K562 (cell line): ENCODE measurements around the gene VAMP8. TPM values are rescaled to one million over a fixed set of nuclear protein-coding genes. Genes with fewer than 3 reads are reported as not detected.
A peak's percentile ranks its signal among the peaks of the same experiment; 100 is the strongest.

Experiments
- ARID2 ChIP-seq: fragments of 450-650 bp; IDR thresholded peaks from 2 replicates; pipeline ENCODE4 v1.6.1; 2017; ENCODE audit warnings: antibody characterized with exemption, mild to moderate bottlenecking
- CC2D1A ChIP-seq: fragments of 450-650 bp; IDR thresholded peaks from 2 replicates; pipeline ENCODE4 v1.6.1; 2017; ENCODE audit warnings: mild to moderate bottlenecking
- CREM ChIP-seq: IDR thresholded peaks from 2 replicates; pipeline ENCODE4 v1.6.1; 2014; ENCODE audit warnings: antibody characterized with exemption, low read depth
- EP400 ChIP-seq: fragments of 450-650 bp; IDR thresholded peaks from 2 replicates; pipeline ENCODE4 v1.6.1; 2017; ENCODE audit warnings: antibody characterized with exemption, mild to moderate bottlenecking, moderate library complexity
- FOXJ2 ChIP-seq: fragments of 200-800 bp; sonication (Bioruptor generic); IDR thresholded peaks from 2 replicates; pipeline ENCODE4 v1.6.1; 2016; ENCODE audit warnings: missing genetic modification characterization, missing compliant biosample characterization
- HDGF ChIP-seq: fragments of 450-650 bp; IDR thresholded peaks from 2 replicates; pipeline ENCODE4 v1.6.1; 2016
- HEY1 ChIP-seq: fragments of 250-450 bp; sonication (Bioruptor Pico); IDR thresholded peaks from 2 replicates; pipeline ENCODE4 v1.5.0; 2020; ENCODE audit warnings: mild to moderate bottlenecking, moderate library complexity, borderline replicate concordance
- HMGN3 ChIP-seq: IDR thresholded peaks from 2 replicates; pipeline ENCODE4 v1.6.1; 2011; ENCODE audit warnings: borderline replicate concordance, low read depth, mild to moderate bottlenecking, mixed read lengths, low read length; ENCODE audit not compliant: insufficient read length; ENCODE audit errors: extremely low read depth
- NFXL1 ChIP-seq: fragments of 450-650 bp; formaldehyde crosslinking; IDR thresholded peaks from 2 replicates; pipeline ENCODE4 v1.4.0; 2021; ENCODE audit warnings: mild to moderate bottlenecking
- RBM25 ChIP-seq: fragments of 200-400 bp; formaldehyde crosslinking; IDR thresholded peaks from 2 replicates; pipeline ENCODE4 v1.6.1; 2018; ENCODE audit warnings: low read length, low read depth, moderate library complexity; ENCODE audit not compliant: severe bottlenecking
- RUNX1 ChIP-seq: sonication (generic); IDR thresholded peaks from 2 replicates; pipeline ENCODE4 v1.6.1; 2016; ENCODE audit warnings: antibody characterized with exemption, low read depth
- SMC3 ChIP-seq: conservative IDR thresholded peaks from 2 replicates; pipeline ENCODE4 v1.6.1; 2011; ENCODE audit warnings: low read depth, low read length, improper control_type of control experiment; ENCODE audit not compliant: insufficient read depth
- ZNF316 ChIP-seq: fragments of 450-650 bp; IDR thresholded peaks from 2 replicates; pipeline ENCODE4 v1.6.1; 2016
- ZNF445 ChIP-seq: fragments of 250-450 bp; sonication (Bioruptor Pico); IDR thresholded peaks from 2 replicates; pipeline ENCODE4 v1.4.0; 2020; ENCODE audit warnings: low read depth, mild to moderate bottlenecking, moderate library complexity
- polyA plus RNA-seq, 8 experiments: library from polyadenylated mRNA; depleted of rRNA in 4 of 8; stranded (reverse) in 5 of 8; unstranded in 3 of 8; fragments of >200 nt; fragmentation: Nextera tagmentation in 2 of 8; fragmentation: Illumina TruSeq in 1 of 8; extraction: Ambion mirVana in 2 of 8; extraction: Trizol in 1 of 8; gene quantifications; 2 replicates each; pipeline versions ENCODE4 v1.2.1 to v1.2.3, GENCODE V29; 2011 to 2014; ENCODE audit warnings: inconsistent platforms in 1 of 8, missing spikeins in 1 of 8
- total RNA-seq, 7 experiments: library from RNA; depleted of rRNA in 6 of 7; stranded (reverse); fragments of >200 nt in 6 of 7; fragmentation: Illumina TruSeq in 2 of 7; extraction: Trizol in 2 of 7; gene quantifications; 2 replicates each; pipeline versions ENCODE4 v1.2.1 to v1.2.3, GENCODE V29; 2011 to 2021; ENCODE audit warnings: low replicate concordance in 1 of 7
- TF ChIP-seq, protein P1 (sequence below), 2 experiments: fragments of 450-650 bp; formaldehyde crosslinking in 1 of 2; IDR thresholded peaks; 2 replicates each; pipeline versions ENCODE4 v1.4.0 to v1.6.1; 2014 to 2020; ENCODE audit warnings: mild to moderate bottlenecking in 2 of 2, borderline replicate concordance in 1 of 2, low read depth in 1 of 2

Gene VAMP8
- total and polyA plus RNA-seq, 9 of the 15 experiments (the other 6 are each of a cell fraction or from before 2014, with no cell fraction given) = 107 to 571 (median 248) TPM

DNA sequence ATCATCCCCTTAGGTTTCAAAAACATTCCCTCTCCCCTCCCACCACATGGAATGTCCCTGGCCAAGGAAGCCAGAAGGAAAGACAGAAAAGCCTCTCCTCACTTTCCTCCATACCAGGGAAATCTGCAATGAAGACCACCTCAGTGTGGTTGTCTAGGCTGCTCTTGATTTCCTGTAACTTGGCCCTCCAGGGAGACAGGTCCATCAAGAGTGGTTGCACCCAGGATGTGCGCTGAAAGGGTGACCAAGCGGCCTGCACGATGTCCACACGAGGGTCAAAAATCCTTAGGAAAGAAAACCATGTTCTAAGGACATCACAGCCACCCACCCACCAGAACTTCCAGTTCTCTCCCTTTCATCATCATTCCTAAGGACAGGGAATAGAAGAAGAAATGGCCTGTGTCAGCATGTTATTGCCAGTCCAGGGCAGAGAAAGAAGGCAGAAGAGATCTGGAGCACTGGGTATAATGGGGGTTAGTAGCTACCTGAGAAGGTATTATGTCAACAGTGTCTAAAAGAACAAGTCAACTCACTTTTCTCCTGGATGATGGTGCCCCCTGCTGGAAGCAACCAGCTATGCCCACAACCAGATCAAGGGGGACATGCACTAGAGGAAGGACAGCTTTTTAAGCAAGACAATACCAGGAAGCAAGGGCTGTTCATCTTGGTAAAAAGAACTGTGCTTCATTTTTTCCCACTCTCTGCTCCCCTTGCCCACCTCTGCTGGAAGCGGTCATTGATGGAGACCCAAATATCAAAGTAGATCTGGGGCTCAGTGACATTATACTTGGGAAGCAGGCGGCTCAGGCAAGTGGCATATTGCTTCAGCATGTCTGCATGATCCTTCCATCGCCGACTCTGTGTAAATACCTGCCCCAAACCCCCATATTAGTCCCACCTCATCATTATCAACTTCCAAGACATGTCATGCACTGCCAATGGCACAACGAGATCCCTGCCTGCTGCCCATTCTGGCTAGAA is 25.4 kb upstream of the VAMP8 start (continued):
- 0 out of 2 replicates have a peak, but pooled peaks have one; percentile 60 for TF ChIP-seq HEY1 (CRISPR knock-in tag)
- TF ChIP-seq HMGN3 = no peak
- TF ChIP-seq, protein P1, sequence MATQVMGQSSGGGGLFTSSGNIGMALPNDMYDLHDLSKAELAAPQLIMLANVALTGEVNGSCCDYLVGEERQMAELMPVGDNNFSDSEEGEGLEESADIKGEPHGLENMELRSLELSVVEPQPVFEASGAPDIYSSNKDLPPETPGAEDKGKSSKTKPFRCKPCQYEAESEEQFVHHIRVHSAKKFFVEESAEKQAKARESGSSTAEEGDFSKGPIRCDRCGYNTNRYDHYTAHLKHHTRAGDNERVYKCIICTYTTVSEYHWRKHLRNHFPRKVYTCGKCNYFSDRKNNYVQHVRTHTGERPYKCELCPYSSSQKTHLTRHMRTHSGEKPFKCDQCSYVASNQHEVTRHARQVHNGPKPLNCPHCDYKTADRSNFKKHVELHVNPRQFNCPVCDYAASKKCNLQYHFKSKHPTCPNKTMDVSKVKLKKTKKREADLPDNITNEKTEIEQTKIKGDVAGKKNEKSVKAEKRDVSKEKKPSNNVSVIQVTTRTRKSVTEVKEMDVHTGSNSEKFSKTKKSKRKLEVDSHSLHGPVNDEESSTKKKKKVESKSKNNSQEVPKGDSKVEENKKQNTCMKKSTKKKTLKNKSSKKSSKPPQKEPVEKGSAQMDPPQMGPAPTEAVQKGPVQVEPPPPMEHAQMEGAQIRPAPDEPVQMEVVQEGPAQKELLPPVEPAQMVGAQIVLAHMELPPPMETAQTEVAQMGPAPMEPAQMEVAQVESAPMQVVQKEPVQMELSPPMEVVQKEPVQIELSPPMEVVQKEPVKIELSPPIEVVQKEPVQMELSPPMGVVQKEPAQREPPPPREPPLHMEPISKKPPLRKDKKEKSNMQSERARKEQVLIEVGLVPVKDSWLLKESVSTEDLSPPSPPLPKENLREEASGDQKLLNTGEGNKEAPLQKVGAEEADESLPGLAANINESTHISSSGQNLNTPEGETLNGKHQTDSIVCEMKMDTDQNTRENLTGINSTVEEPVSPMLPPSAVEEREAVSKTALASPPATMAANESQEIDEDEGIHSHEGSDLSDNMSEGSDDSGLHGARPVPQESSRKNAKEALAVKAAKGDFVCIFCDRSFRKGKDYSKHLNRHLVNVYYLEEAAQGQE (IDR thresholded peaks at IDR 0.05; ENCODE audit: borderline replicate concordance) = peak; percentile 93
- TF ChIP-seq, protein P1 (CRISPR knock-in tag; IDR thresholded peaks at IDR 0.05; ENCODE audit: low read depth) = no peak
- 0 out of 2 replicates have a peak, but pooled peaks have one; percentile 8 for TF ChIP-seq CREM
- TF ChIP-seq HDGF = peak; percentile 76
- peak; percentile 88 for TF ChIP-seq ARID2
- TF ChIP-seq FOXJ2 (tag) = no peak
- TF ChIP-seq ZNF316 = peak; percentile 78
- no peak for TF ChIP-seq RUNX1
- peak; percentile 87 for TF ChIP-seq CC2D1A
- TF ChIP-seq ZNF445 = no peak
- TF ChIP-seq EP400 = peak; percentile 20; the same call in 1 of the 2 replicates
- TF ChIP-seq SMC3 = peak; percentile 97
- no peak for TF ChIP-seq RBM25
- no peak for TF ChIP-seq NFXL1 (CRISPR knock-in tag)
